ENCODE results near the gene RPS27L.

Gene RPS27L

GRCh38 chr15:63157118-63157843, at the start of gene RPS27L:
TSS of gene RPS27L (minus strand) at chr15:63157477. CDS start at chr15:63157405, 72 bp downstream.
- peak; percentile 94 for DNase-seq (ENCODE audit: low read depth)

- DNase-seq (ENCODE audit: low read depth), result no peak
These were observed 48.8 kb upstream of the RPS27L start for GRCh38 chr15:63206079-63206478.

DNA sequence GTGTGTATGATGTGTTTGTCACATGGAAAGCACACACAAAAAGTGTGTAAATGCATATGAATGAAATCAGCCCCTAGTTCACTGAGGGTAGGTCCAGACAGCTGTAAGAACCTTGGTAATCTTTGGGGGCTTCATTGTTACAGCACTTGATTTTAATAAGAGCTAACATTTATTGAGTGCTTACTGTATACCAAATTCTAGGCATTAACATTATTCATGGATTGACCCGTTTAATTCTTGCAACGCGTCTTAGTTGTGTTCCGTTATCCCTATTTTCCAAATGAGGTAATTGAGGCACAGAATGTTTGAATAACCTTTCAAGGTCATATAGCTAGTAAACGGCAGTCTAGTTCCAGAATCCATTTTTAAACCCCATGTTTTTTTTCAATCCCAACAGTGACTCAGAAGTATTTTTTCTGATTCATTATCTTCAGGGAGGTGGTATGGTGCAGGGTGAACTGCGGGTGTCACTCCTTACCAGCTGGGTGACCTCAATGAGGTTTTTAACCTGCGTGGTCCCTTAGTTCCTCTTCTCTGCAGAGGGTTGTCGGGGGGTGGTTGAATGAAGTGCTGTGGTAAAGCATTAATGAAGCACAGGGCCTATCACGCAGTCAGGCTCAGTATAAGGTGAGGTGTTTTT, 46.3 kb upstream of the RPS27L start:
- peak; percentile 58 for DNase-seq (ENCODE audit: low read depth)

DNA sequence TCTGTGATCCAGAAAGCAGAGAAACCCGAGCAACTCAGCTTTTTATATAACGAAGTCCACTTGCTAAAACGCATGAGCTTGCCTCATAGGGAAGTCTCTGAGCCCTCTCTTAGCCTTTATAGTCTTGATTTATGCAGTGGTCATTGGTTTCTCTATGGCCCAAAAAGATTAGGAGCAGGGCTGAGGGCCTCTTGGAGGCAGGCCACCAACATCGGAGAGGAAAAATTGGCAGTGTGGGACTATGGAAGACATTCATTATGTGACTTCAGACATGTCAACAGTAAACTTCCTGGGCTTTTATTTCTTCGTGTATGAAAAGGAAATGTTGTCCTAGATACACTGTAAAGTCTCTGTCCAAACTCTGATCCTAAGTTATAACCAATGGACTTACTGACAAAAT, 45.6 kb upstream of the RPS27L start:
- no peak for DNase-seq (ENCODE audit: low read depth)

DNA sequence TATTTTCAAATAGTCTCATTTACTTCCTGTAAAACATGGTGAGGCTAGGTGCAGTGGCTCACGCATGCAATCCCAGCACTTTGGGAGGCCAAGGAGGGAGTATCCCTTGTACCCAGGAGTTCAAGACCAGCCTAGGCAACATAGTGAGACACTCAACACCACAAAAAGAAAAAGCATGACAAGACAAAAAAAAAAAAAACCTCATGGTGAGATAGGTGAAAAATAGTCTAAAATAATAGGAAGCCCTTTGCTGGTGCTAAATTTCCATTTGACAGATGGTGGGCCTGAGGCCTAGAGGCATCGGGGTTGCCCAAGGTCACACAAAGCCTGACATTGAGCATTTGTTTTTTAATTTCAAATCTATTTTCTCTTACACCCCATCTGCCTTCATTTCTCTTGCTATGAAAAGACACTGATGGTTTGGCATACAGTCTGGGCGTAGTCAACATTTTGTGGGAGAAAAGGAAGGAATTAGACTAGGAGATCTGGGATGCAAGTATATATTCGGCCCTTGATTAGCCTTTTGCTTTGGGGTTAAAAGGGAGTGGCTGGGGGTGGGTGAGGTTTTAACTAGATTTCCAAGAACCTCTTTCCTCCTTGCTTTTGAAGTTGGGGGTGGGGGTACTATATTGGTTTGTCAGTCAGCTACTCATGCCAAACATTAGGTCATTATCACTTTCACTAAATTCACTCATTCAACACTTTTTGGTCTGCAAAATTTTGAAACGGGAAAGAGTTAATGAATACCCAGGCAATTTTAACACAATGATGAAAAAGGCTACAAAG, 43.4 kb upstream of the RPS27L start:
- DNase-seq (ENCODE audit: low read depth), result no peak

DNA sequence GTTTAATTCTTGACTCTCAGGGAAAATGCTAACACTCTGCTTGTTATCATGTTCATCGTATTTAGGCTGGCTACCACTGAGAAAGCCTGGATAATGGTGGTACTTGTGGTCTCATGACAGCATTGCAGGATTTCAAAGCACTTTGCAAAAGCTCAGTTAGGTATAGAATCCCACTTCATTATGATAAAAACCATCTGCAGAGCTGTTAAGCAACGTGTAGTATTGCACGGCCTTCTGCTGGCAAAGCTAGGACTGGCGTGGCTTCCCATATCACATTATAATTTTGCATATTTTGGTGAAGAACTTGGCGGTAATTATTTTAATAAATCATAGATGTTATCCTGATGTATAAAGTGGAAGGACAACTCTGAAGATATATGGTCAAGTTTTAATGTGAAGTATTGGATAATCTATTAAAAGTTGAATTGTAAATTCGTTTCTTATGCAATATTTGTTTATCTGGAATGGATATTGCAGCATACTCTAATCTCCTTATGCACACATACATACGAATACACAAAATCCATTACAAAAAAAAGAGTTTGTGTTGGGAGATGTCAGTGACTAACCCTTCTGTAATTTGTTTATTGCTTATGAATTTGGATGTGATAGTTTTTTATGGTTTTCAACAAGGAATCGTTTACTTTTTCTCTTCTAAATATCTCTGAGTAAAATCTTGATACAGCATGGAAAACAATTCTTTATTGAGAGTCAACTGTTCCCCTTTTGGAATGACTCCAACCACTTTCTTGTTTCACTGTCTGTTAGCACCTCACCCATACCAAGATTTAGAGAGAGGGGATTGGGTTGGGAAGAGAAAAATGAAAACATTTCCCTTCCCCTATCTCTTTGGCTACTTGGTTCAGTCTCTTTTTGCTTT, 41.3 kb upstream of the RPS27L start:
- peak; percentile 26 for DNase-seq (ENCODE audit: low read depth)

DNA sequence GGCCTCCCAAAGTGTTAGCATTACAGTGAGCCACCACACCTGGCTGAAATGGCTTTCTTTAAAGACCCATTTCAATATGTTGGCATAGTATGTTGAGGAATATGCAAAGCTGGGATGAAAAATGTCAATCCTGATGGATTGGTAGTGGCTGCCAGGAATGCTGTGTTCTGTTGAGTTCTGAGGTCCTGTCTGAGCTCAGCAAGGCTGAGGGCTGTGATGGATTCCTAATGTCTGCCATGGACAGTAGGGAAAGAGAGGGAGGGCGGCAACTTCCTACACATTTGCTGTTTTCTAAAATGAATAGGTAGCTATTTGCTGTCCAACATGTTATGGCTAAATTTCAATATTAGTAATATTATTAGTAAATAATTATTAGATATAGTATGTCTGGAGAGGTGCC, 40.3 kb upstream of the RPS27L start:
- DNase-seq (ENCODE audit: low read depth), result no peak

GRCh38 chr15:63196842-63197241, 39.6 kb upstream of the RPS27L start:
- DNase-seq (ENCODE audit: low read depth), result no peak

DNA sequence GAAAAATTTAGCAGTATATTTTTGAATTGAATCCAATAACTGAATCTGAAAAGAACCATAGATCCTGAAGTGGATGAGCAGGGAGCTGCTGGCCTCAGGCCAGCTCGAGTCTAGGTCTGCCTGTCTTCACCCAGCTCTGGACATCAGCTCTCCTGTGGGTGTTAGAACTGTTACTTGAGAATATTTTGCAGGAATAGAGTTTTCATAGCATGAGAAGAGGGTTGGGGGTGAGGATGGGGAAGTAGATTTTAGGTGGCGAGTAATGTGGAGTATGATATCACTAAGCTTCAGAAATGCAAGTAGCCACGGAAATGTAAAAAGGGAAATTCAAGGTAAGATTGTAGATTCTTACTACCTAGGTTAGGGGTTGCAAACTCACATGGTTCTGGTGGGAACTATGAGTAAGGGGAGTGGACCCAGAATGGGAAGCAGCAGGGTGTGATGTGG, 38.3 kb upstream of the RPS27L start:
- DNase-seq (ENCODE audit: low read depth), result no peak

GRCh38 chr15:63194880-63195568, 37.7 kb upstream of the RPS27L start:
- no peak for DNase-seq (ENCODE audit: low read depth)

- no peak for DNase-seq (ENCODE audit: low read depth)
These were observed 37.0 kb upstream of the RPS27L start for GRCh38 chr15:63194302-63194701.

DNA sequence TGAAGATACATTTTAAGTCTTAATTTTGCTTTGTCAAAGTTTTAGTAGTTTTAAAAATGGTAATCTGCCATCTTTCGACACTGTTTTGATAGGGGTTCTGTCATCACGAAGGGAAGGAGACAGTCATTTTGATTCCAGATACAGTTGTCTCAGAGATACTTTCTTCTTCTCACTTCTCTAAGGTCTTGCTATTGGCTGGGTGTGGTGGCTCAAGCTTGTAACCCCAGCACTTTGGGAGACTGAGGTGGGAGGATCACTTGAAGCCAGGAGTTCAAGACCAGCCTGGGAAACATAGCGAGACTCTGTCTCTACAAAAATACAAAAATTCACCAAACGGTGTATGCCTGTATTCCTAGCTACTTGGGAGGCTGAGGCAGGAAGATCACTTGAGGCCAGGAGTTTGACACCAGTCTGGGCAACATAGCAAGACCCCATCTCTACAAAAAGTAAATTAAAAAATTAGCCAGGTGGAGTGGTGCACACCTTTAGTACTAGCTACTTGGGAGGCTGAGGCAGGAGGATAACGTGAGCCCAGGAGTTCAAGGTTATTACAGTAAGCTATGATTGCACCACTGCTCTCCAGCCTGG, 35.4 kb upstream of the RPS27L start:
- DNase-seq (ENCODE audit: low read depth), result no peak

- DNase-seq (ENCODE audit: low read depth), result no peak
These were observed 34.8 kb upstream of the RPS27L start for GRCh38 chr15:63191895-63192618.

GRCh38 chr15:63190769-63191649, 33.7 kb upstream of the RPS27L start:
- no peak for DNase-seq (ENCODE audit: low read depth)

GRCh38 chr15:63189941-63190768, 32.9 kb upstream of the RPS27L start:
- no peak for DNase-seq (ENCODE audit: low read depth)

- peak; percentile 96 for DNase-seq (ENCODE audit: low read depth)
These were observed 31.9 kb upstream of the RPS27L start, which contains the start of gene RAB8B for GRCh38 chr15:63188926-63189871. TSS of gene RAB8B (plus strand) at chr15:63189606. CDS start at chr15:63189625, 19 bp downstream.

All from EH (cell line).